ENCODE results near the gene KIF16B. TPM values are rescaled to one million over a fixed set of nuclear protein-coding genes. Genes with fewer than 3 reads are reported as not detected.

Gene KIF16B
- polyA plus RNA-seq, 1 experiment = 10.2 TPM

- no peak overlapping the region for H3K27ac ChIP-seq (ENCODE audit: low read depth, low read length)
- no peak for DNase-seq (ENCODE audit: low read depth, low spot score)
- H3K9me3 ChIP-seq (ENCODE audit: control insufficient read depth, insufficient read depth, low read length) = peaks cover 6% of the 10 kb centered on the region; the same call in 1 of the 2 replicates
- TF ChIP-seq CTCF (IDR thresholded peaks at IDR 0.05; ENCODE audit: low read depth, low read length) = no peak
- no peak overlapping the region for H3K4me3 ChIP-seq (ENCODE audit: low read depth, low read length)
- H3K27me3 ChIP-seq (ENCODE audit: control insufficient read depth, insufficient read depth, low read length) = no peaks in the 10 kb centered on the region
- ChIA-PET CTCF (no interaction called here), POLR2A (no interaction called here)
Measured at GRCh38 chr20:16555754-16556153, 17.5 kb downstream of the KIF16B start.

GRCh38 chr20:16554766-16555543, 18.3 kb downstream of the KIF16B start:
- ChIA-PET CTCF (no interaction called here), POLR2A (no interaction called here)
- no peak for TF ChIP-seq CTCF (IDR thresholded peaks at IDR 0.05; ENCODE audit: low read depth, low read length)
- H3K9me3 ChIP-seq (ENCODE audit: control insufficient read depth, insufficient read depth, low read length) = peaks cover 6% of the 10 kb centered on the region; the same call in 1 of the 2 replicates
- H3K27ac ChIP-seq (ENCODE audit: low read depth, low read length) = no peak overlapping the region
- H3K4me3 ChIP-seq (ENCODE audit: low read depth, low read length) = no peak overlapping the region
- no peak for DNase-seq (ENCODE audit: low read depth, low spot score)
- no peaks in the 10 kb centered on the region for H3K27me3 ChIP-seq (ENCODE audit: control insufficient read depth, insufficient read depth, low read length)

GRCh38 chr20:16553684-16554083, 19.6 kb downstream of the KIF16B start:
- CTCF ChIA-PET = no interaction called here
- Histone ChIP-seq H3K27me3 (ENCODE audit: control insufficient read depth, insufficient read depth, low read length) (no peaks in the 10 kb centered on the region), H3K9me3 (ENCODE audit: control insufficient read depth, insufficient read depth, low read length) (peaks cover 6% of the 10 kb centered on the region; the same call in 1 of the 2 replicates), H3K27ac (ENCODE audit: low read depth, low read length) (no peak overlapping the region), H3K4me3 (ENCODE audit: low read depth, low read length) (no peak overlapping the region)
- POLR2A ChIA-PET = no interaction called here
- DNase-seq (ENCODE audit: low read depth, low spot score) = no peak
- TF ChIP-seq CTCF (IDR thresholded peaks at IDR 0.05; ENCODE audit: low read depth, low read length) = no peak

GRCh38 chr20:16553101-16553500, 20.1 kb downstream of the KIF16B start:
- CTCF ChIA-PET = interaction anchor here (0.9 kb wide), 1 partner anchor 78 kb away, joined by 3 read pairs; no protein-coding TSS in a partner anchor
- Histone ChIP-seq H3K27ac (ENCODE audit: low read depth, low read length) (no peak overlapping the region), H3K27me3 (ENCODE audit: control insufficient read depth, insufficient read depth, low read length) (no peaks in the 10 kb centered on the region), H3K9me3 (ENCODE audit: control insufficient read depth, insufficient read depth, low read length) (peaks cover 6% of the 10 kb centered on the region; the same call in 1 of the 2 replicates), H3K4me3 (ENCODE audit: low read depth, low read length) (no peak overlapping the region)
- POLR2A ChIA-PET = no interaction called here
- DNase-seq (ENCODE audit: low read depth, low spot score) = no peak
- TF ChIP-seq CTCF (IDR thresholded peaks at IDR 0.05; ENCODE audit: low read depth, low read length) = no peak

GRCh38 chr20:16552015-16552414, 21.2 kb downstream of the KIF16B start:
- CTCF ChIA-PET = interaction anchor here (0.9 kb wide), 1 partner anchor 76 kb away, joined by 3 read pairs; no protein-coding TSS in a partner anchor
- TF ChIP-seq CTCF (IDR thresholded peaks at IDR 0.05; ENCODE audit: low read depth, low read length) = no peak
- Histone ChIP-seq H3K9me3 (ENCODE audit: control insufficient read depth, insufficient read depth, low read length) (peaks cover 6% of the 10 kb centered on the region; the same call in 1 of the 2 replicates), H3K27me3 (ENCODE audit: control insufficient read depth, insufficient read depth, low read length) (no peaks in the 10 kb centered on the region), H3K27ac (ENCODE audit: low read depth, low read length) (no peak overlapping the region), H3K4me3 (ENCODE audit: low read depth, low read length) (no peak overlapping the region)
- POLR2A ChIA-PET = no interaction called here
- no peak for DNase-seq (ENCODE audit: low read depth, low spot score)

All from AG04450 (cell line).